ENCODE measurements around the gene EXOSC1.

EXOSC1 gene

GRCh38 chr10:97445357-97445721 is 467 bp downstream of the EXOSC1 start:
- H2BK120ac ChIP-seq (ENCODE audit: low read depth, low read length), result no peak overlapping the region
- peaks cover 25% of the 10 kb centered on the region for H3K79me2 ChIP-seq (ENCODE audit: control insufficient read depth, insufficient read depth, low read length)
- H3K4ac ChIP-seq (ENCODE audit: low read depth, low read length), result peak overlapping the region; percentile 40
- H3K56ac ChIP-seq (ENCODE audit: low read length), result peak overlapping the region; percentile 86
- no peak overlapping the region for H2AK5ac ChIP-seq (ENCODE audit: low read length)
- H3K27me3 ChIP-seq (ENCODE audit: insufficient read depth, low read length, poor library complexity), result no peaks in the 10 kb centered on the region
- no peak for DNase-seq
- peak overlapping the region; percentile 50 for H3K4me2 ChIP-seq (ENCODE audit: low read length)
- no peak overlapping the region for H3K23ac ChIP-seq (ENCODE audit: low read length)
- H4K5ac ChIP-seq (ENCODE audit: low read length), result no peak overlapping the region
- no peak overlapping the region for H2BK5ac ChIP-seq (ENCODE audit: low read length)
- no peaks in the 10 kb centered on the region for H3K36me3 ChIP-seq (ENCODE audit: control insufficient read depth, insufficient read depth, low read length)
- no peak overlapping the region for H2BK15ac ChIP-seq (replicated peaks; ENCODE audit: low read depth)
- H3K27ac ChIP-seq (ENCODE audit: low read depth, low read length), result no peak overlapping the region
- H3K9ac ChIP-seq (ENCODE audit: low read length), result peak overlapping the region; percentile 73
- peak overlapping the region; percentile 58 for H3K4me3 ChIP-seq (ENCODE audit: low read length)
- no peak overlapping the region for H3K18ac ChIP-seq (ENCODE audit: low read length)
- WGBS (ENCODE audit: extremely low coverage, insufficient coverage, low lambda C conversion rate), result no CpG with 5 or more reads among the region's 13 CpGs
- no peak overlapping the region for H4K8ac ChIP-seq (ENCODE audit: low read depth, low read length)
- H3K4me1 ChIP-seq (ENCODE audit: control insufficient read depth, low read depth, low read length), result no peaks in the 10 kb centered on the region
- H3K79me1 ChIP-seq (ENCODE audit: low read length), result peaks cover 15% of the 10 kb centered on the region

GRCh38 chr10:97444212-97444611 is 1.6 kb downstream of the EXOSC1 start:
- H4K5ac ChIP-seq (ENCODE audit: low read length), result no peak overlapping the region
- no peaks in the 10 kb centered on the region for H3K36me3 ChIP-seq (ENCODE audit: control insufficient read depth, insufficient read depth, low read length)
- H3K79me1 ChIP-seq (ENCODE audit: low read length), result peaks cover 12% of the 10 kb centered on the region
- no peak overlapping the region for H3K9ac ChIP-seq (ENCODE audit: low read length)
- no peak overlapping the region for H3K4me2 ChIP-seq (ENCODE audit: low read length)
- H3K18ac ChIP-seq (ENCODE audit: low read length), result no peak overlapping the region
- H2BK120ac ChIP-seq (ENCODE audit: low read depth, low read length), result no peak overlapping the region
- WGBS (ENCODE audit: extremely low coverage, insufficient coverage, low lambda C conversion rate), result no CpG with 5 or more reads among the region's 1 CpG
- no peak overlapping the region for H3K23ac ChIP-seq (ENCODE audit: low read length)
- H3K27me3 ChIP-seq (ENCODE audit: insufficient read depth, low read length, poor library complexity), result no peaks in the 10 kb centered on the region
- no peak overlapping the region for H3K4me3 ChIP-seq (ENCODE audit: low read length)
- H3K4me1 ChIP-seq (ENCODE audit: control insufficient read depth, low read depth, low read length), result no peaks in the 10 kb centered on the region
- no peak for DNase-seq
- H3K27ac ChIP-seq (ENCODE audit: low read depth, low read length), result no peak overlapping the region
- no peak overlapping the region for H4K8ac ChIP-seq (ENCODE audit: low read depth, low read length)
- peaks cover 22% of the 10 kb centered on the region for H3K79me2 ChIP-seq (ENCODE audit: control insufficient read depth, insufficient read depth, low read length)
- H2BK5ac ChIP-seq (ENCODE audit: low read length), result no peak overlapping the region
- H3K56ac ChIP-seq (ENCODE audit: low read length), result no peak overlapping the region
- no peak overlapping the region for H3K4ac ChIP-seq (ENCODE audit: low read depth, low read length)
- no peak overlapping the region for H2BK15ac ChIP-seq (replicated peaks; ENCODE audit: low read depth)
- no peak overlapping the region for H2AK5ac ChIP-seq (ENCODE audit: low read length)

- H3K9ac ChIP-seq (ENCODE audit: low read length), result no peak overlapping the region
- no peak overlapping the region for H3K4me3 ChIP-seq (ENCODE audit: low read length)
- no peak overlapping the region for H2BK15ac ChIP-seq (replicated peaks; ENCODE audit: low read depth)
- no peaks in the 10 kb centered on the region for H3K36me3 ChIP-seq (ENCODE audit: control insufficient read depth, insufficient read depth, low read length)
- WGBS (ENCODE audit: extremely low coverage, insufficient coverage, low lambda C conversion rate), result no CpG with 5 or more reads among the region's 1 CpG
- DNase-seq, result no peak
- H3K23ac ChIP-seq (ENCODE audit: low read length), result no peak overlapping the region
- no peak overlapping the region for H3K4me2 ChIP-seq (ENCODE audit: low read length)
- H3K79me1 ChIP-seq (ENCODE audit: low read length), result peaks cover 9% of the 10 kb centered on the region
- H3K4ac ChIP-seq (ENCODE audit: low read depth, low read length), result no peak overlapping the region
- H4K5ac ChIP-seq (ENCODE audit: low read length), result no peak overlapping the region
- no peaks in the 10 kb centered on the region for H3K4me1 ChIP-seq (ENCODE audit: control insufficient read depth, low read depth, low read length)
- H3K18ac ChIP-seq (ENCODE audit: low read length), result no peak overlapping the region
- H3K27me3 ChIP-seq (ENCODE audit: insufficient read depth, low read length, poor library complexity), result no peaks in the 10 kb centered on the region
- no peak overlapping the region for H2AK5ac ChIP-seq (ENCODE audit: low read length)
- no peak overlapping the region for H2BK120ac ChIP-seq (ENCODE audit: low read depth, low read length)
- H2BK5ac ChIP-seq (ENCODE audit: low read length), result no peak overlapping the region
- peaks cover 20% of the 10 kb centered on the region for H3K79me2 ChIP-seq (ENCODE audit: control insufficient read depth, insufficient read depth, low read length)
- no peak overlapping the region for H3K56ac ChIP-seq (ENCODE audit: low read length)
- H4K8ac ChIP-seq (ENCODE audit: low read depth, low read length), result no peak overlapping the region
- H3K27ac ChIP-seq (ENCODE audit: low read depth, low read length), result no peak overlapping the region
Measured at GRCh38 chr10:97442277-97442676, 3.5 kb downstream of the EXOSC1 start.

- Histone ChIP-seq H3K4me3 (ENCODE audit: low read length) (no peak overlapping the region), H3K36me3 (ENCODE audit: control insufficient read depth, insufficient read depth, low read length) (peaks cover 10% of the 10 kb centered on the region), H3K18ac (ENCODE audit: low read length) (no peak overlapping the region), H3K79me2 (ENCODE audit: control insufficient read depth, insufficient read depth, low read length) (no peaks in the 10 kb centered on the region), H4K8ac (ENCODE audit: low read depth, low read length) (no peak overlapping the region), H4K5ac (ENCODE audit: low read length) (no peak overlapping the region), H3K9ac (ENCODE audit: low read length) (no peak overlapping the region), H3K27me3 (ENCODE audit: insufficient read depth, low read length, poor library complexity) (no peaks in the 10 kb centered on the region), H3K4me1 (ENCODE audit: control insufficient read depth, low read depth, low read length) (no peaks in the 10 kb centered on the region), H3K23ac (ENCODE audit: low read length) (no peak overlapping the region), H3K79me1 (ENCODE audit: low read length) (peaks cover 2% of the 10 kb centered on the region), H3K56ac (ENCODE audit: low read length) (no peak overlapping the region), H2BK120ac (ENCODE audit: low read depth, low read length) (no peak overlapping the region), H3K4me2 (ENCODE audit: low read length) (no peak overlapping the region), H2BK15ac (replicated peaks; ENCODE audit: low read depth) (no peak overlapping the region), H3K4ac (ENCODE audit: low read depth, low read length) (no peak overlapping the region), H2BK5ac (ENCODE audit: low read length) (no peak overlapping the region), H3K27ac (ENCODE audit: low read depth, low read length) (no peak overlapping the region), H2AK5ac (ENCODE audit: low read length) (no peak overlapping the region)
- WGBS (ENCODE audit: extremely low coverage, insufficient coverage, low lambda C conversion rate), result no CpG with 5 or more reads among the region's 6 CpGs
- no peak for DNase-seq
Measured at GRCh38 chr10:97435211-97435610, 10.6 kb downstream of the EXOSC1 start.

GRCh38 chr10:97434557-97434956 is 11.2 kb downstream of the EXOSC1 start:
- Histone ChIP-seq H3K79me2 (ENCODE audit: control insufficient read depth, insufficient read depth, low read length) (peaks cover 4% of the 10 kb centered on the region), H3K4me2 (ENCODE audit: low read length) (no peak overlapping the region), H3K23ac (ENCODE audit: low read length) (no peak overlapping the region), H3K4me1 (ENCODE audit: control insufficient read depth, low read depth, low read length) (no peaks in the 10 kb centered on the region), H3K18ac (ENCODE audit: low read length) (no peak overlapping the region), H3K4me3 (ENCODE audit: low read length) (no peak overlapping the region), H2AK5ac (ENCODE audit: low read length) (no peak overlapping the region), H2BK5ac (ENCODE audit: low read length) (no peak overlapping the region), H3K27me3 (ENCODE audit: insufficient read depth, low read length, poor library complexity) (no peaks in the 10 kb centered on the region), H4K8ac (ENCODE audit: low read depth, low read length) (no peak overlapping the region), H3K9ac (ENCODE audit: low read length) (no peak overlapping the region), H3K4ac (ENCODE audit: low read depth, low read length) (no peak overlapping the region), H3K36me3 (ENCODE audit: control insufficient read depth, insufficient read depth, low read length) (peaks cover 10% of the 10 kb centered on the region), H2BK15ac (replicated peaks; ENCODE audit: low read depth) (no peak overlapping the region), H3K56ac (ENCODE audit: low read length) (no peak overlapping the region), H4K5ac (ENCODE audit: low read length) (no peak overlapping the region), H3K79me1 (ENCODE audit: low read length) (peaks cover 2% of the 10 kb centered on the region), H3K27ac (ENCODE audit: low read depth, low read length) (no peak overlapping the region), H2BK120ac (ENCODE audit: low read depth, low read length) (no peak overlapping the region)
- WGBS (ENCODE audit: extremely low coverage, insufficient coverage, low lambda C conversion rate), result no CpG with 5 or more reads among the region's 1 CpG
- no peak for DNase-seq

GRCh38 chr10:97434055-97434454 is 11.8 kb downstream of the EXOSC1 start:
- no peak overlapping the region for H3K18ac ChIP-seq (ENCODE audit: low read length)
- H3K36me3 ChIP-seq (ENCODE audit: control insufficient read depth, insufficient read depth, low read length), result peaks cover 10% of the 10 kb centered on the region
- no peak overlapping the region for H2BK5ac ChIP-seq (ENCODE audit: low read length)
- no peak overlapping the region for H3K56ac ChIP-seq (ENCODE audit: low read length)
- peaks cover 2% of the 10 kb centered on the region for H3K79me1 ChIP-seq (ENCODE audit: low read length)
- H3K27me3 ChIP-seq (ENCODE audit: insufficient read depth, low read length, poor library complexity), result no peaks in the 10 kb centered on the region
- no peak for DNase-seq
- H2BK15ac ChIP-seq (replicated peaks; ENCODE audit: low read depth), result no peak overlapping the region
- no peak overlapping the region for H3K9ac ChIP-seq (ENCODE audit: low read length)
- no peaks in the 10 kb centered on the region for H3K4me1 ChIP-seq (ENCODE audit: control insufficient read depth, low read depth, low read length)
- H2AK5ac ChIP-seq (ENCODE audit: low read length), result no peak overlapping the region
- H3K4me2 ChIP-seq (ENCODE audit: low read length), result no peak overlapping the region
- H4K8ac ChIP-seq (ENCODE audit: low read depth, low read length), result no peak overlapping the region
- no peak overlapping the region for H3K23ac ChIP-seq (ENCODE audit: low read length)
- no peak overlapping the region for H2BK120ac ChIP-seq (ENCODE audit: low read depth, low read length)
- no peak overlapping the region for H3K4me3 ChIP-seq (ENCODE audit: low read length)
- no peak overlapping the region for H4K5ac ChIP-seq (ENCODE audit: low read length)
- no peak overlapping the region for H3K27ac ChIP-seq (ENCODE audit: low read depth, low read length)
- H3K79me2 ChIP-seq (ENCODE audit: control insufficient read depth, insufficient read depth, low read length), result peaks cover 7% of the 10 kb centered on the region
- no peak overlapping the region for H3K4ac ChIP-seq (ENCODE audit: low read depth, low read length)

All from mesendoderm (in vitro differentiated cells).